Measurements from ENCODE around the gene FBXL17.

FBXL17 gene

DNA sequence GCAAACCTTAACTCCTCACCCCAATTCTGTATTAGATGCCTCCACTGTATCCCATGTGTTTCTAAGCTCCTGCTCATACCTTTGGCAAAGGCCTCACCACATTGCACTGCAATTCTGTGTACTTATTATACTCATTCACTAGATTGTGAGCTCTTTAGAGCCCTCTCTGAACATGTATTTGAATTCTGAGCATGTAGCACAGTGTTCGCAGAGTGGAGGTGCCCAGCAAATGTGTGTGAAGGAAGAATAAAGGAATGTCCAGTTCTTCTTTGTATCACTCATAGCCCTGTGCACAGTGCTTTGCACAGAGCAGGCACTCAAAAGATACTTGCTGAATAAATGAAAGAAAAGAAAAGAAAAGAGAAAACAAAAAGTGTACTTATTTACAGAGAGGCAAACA is 410.1 kb downstream of the FBXL17 start:
- peaks cover 7% of the 10 kb centered on the region for H3K4me1 ChIP-seq (ENCODE audit: insufficient read depth, low read length)
- H3K9me3 ChIP-seq (ENCODE audit: control insufficient read depth, insufficient read depth, low read length): no peaks in the 10 kb centered on the region
- no peak overlapping the region for H3K9ac ChIP-seq (ENCODE audit: low read depth, low read length)
- no peaks in the 10 kb centered on the region for H3K36me3 ChIP-seq (ENCODE audit: insufficient read depth, low read length)

DNA sequence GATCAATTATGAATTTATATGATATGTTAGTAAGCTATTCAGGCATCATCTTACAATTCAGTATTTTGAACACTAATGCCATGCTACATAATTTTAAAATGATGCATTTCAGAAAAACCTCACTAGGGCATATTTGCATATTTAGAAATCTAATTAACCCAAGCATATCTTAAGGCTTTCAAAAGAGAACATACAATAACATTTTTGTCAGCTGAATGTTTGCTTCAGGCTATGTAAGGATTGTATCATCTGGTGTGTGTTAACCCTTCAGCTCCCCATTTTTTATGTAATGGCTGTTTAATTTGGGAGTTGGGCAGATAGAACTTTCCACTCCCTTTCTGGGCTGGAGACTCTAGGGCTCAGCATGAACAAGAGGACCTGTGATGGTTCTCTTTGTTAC is 412.1 kb downstream of the FBXL17 start:
- Histone ChIP-seq H3K9ac (ENCODE audit: low read depth, low read length) (no peak overlapping the region), H3K36me3 (ENCODE audit: insufficient read depth, low read length) (no peaks in the 10 kb centered on the region), H3K4me1 (ENCODE audit: insufficient read depth, low read length) (peaks cover 6% of the 10 kb centered on the region), H3K9me3 (ENCODE audit: control insufficient read depth, insufficient read depth, low read length) (no peaks in the 10 kb centered on the region)

DNA sequence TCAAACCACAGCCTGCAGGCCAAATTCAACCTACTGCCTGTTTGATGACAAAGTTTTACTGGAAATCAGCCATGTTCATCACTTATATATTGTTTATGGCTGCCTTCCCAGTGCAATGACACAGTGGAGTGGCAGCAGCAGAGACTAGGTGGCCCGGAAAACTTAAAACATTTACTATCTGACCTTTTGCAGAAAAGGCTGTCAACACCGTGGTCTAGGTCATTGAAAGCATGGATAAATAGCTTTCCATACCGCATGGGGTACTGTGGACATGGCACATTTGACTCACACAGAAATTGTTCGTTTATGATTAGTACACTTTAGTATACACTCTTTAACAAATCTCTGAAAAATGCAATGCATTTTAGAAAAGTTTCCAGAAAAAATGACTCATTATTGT is 412.9 kb downstream of the FBXL17 start:
- Histone ChIP-seq H3K9ac (ENCODE audit: low read depth, low read length) (no peak overlapping the region), H3K9me3 (ENCODE audit: control insufficient read depth, insufficient read depth, low read length) (no peaks in the 10 kb centered on the region), H3K36me3 (ENCODE audit: insufficient read depth, low read length) (no peaks in the 10 kb centered on the region), H3K4me1 (ENCODE audit: insufficient read depth, low read length) (peaks cover 9% of the 10 kb centered on the region)

DNA sequence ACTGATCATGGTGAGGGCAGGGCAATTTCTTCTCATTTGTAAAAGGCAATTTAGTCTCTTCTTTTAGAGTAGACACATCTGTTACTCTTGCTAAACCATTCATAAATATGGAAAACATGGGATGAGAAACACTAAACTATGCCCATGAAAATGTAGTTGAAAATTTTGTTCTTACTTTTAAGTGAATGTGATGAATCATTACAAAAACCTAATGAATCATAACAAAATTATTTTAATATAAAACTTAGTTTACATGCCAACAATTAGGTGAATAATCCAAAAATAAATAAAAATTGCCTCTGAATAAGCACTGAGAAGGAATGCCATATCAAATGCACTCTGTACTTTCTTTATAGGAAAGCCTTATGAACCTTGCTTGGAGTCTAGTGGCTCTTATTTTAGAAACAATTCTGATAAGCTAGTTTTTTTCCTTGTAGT is 413.5 kb downstream of the FBXL17 start:
- no peak overlapping the region for H3K9ac ChIP-seq (ENCODE audit: low read depth, low read length)
- no peaks in the 10 kb centered on the region for H3K9me3 ChIP-seq (ENCODE audit: control insufficient read depth, insufficient read depth, low read length)
- H3K36me3 ChIP-seq (ENCODE audit: insufficient read depth, low read length): no peaks in the 10 kb centered on the region
- H3K4me1 ChIP-seq (ENCODE audit: insufficient read depth, low read length): peaks cover 9% of the 10 kb centered on the region

GRCh38 chr5:107966201-107966600 is 415.7 kb downstream of the FBXL17 start:
- Histone ChIP-seq H3K36me3 (ENCODE audit: insufficient read depth, low read length) (no peaks in the 10 kb centered on the region), H3K9me3 (ENCODE audit: control insufficient read depth, insufficient read depth, low read length) (no peaks in the 10 kb centered on the region), H3K9ac (ENCODE audit: low read depth, low read length) (no peak overlapping the region), H3K4me1 (ENCODE audit: insufficient read depth, low read length) (peaks cover 9% of the 10 kb centered on the region; the same call in 1 of the 2 replicates)

DNA sequence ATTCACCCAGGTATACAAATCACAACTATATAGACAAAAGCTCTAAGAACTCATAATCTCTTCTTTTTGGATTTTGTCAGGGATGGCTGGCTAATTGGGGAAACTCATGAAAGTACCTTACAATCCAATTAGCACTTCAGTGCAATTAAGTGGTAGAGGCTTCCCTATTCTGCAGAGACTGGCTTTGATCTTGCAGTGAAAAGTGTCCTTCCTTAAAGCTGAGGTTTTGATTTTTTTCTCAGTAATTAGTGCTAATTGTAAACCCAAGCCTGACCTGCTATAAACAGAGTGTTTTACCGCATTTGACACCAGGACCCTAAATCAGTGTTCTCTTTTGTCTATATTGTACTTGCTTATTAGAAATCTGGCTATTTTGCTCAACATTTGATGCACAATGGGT is 417.2 kb downstream of the FBXL17 start:
- Histone ChIP-seq H3K36me3 (ENCODE audit: insufficient read depth, low read length) (no peaks in the 10 kb centered on the region), H3K9ac (ENCODE audit: low read depth, low read length) (no peak overlapping the region), H3K9me3 (ENCODE audit: control insufficient read depth, insufficient read depth, low read length) (no peaks in the 10 kb centered on the region), H3K4me1 (ENCODE audit: insufficient read depth, low read length) (peaks cover 9% of the 10 kb centered on the region; the same call in 1 of the 2 replicates)

DNA sequence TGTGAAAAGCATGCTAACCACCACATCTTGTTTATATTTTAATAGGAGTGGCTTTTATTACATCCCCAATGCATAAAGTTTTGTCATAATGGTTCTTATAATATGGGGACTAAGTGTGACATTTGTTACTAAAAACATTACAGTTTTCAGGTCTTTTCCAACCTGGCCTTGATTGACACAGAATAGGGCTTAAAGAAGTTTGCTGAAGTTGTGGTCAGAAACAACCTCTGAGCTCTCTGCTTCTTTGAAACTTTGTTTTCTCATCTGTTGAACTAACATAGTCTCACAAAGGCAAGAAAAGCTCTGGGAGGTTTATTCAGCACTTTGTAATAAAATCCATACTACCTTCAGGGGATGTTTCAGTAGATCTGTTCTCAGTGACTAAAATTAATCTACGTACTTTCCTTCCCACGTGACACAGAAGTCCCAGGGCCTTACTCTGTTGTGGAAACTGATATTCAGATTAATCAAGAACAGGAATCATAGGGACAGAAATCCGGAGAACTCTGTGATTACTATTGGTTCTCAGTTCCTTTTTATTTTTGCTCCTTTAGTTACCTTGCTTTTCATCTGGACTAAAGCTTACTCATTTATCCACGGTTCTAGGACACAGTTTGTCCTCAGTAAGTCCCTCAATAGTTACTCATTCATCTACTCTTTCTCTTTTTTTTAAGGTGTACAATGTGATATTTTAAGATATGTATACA is 422.2 kb downstream of the FBXL17 start:
- Histone ChIP-seq H3K9ac (ENCODE audit: low read depth, low read length) (no peak overlapping the region), H3K4me1 (ENCODE audit: insufficient read depth, low read length) (peaks cover 3% of the 10 kb centered on the region; the same call in 1 of the 2 replicates), H3K36me3 (ENCODE audit: insufficient read depth, low read length) (no peaks in the 10 kb centered on the region), H3K9me3 (ENCODE audit: control insufficient read depth, insufficient read depth, low read length) (no peaks in the 10 kb centered on the region)

- no peak overlapping the region for H3K9ac ChIP-seq (ENCODE audit: low read depth, low read length)
- no peaks in the 10 kb centered on the region for H3K36me3 ChIP-seq (ENCODE audit: insufficient read depth, low read length)
- H3K4me1 ChIP-seq (ENCODE audit: insufficient read depth, low read length): no peaks in the 10 kb centered on the region
- H3K9me3 ChIP-seq (ENCODE audit: control insufficient read depth, insufficient read depth, low read length): no peaks in the 10 kb centered on the region
These were observed 423.0 kb downstream of the FBXL17 start for GRCh38 chr5:107958861-107959260.

- no peaks in the 10 kb centered on the region for H3K4me1 ChIP-seq (ENCODE audit: insufficient read depth, low read length)
- H3K36me3 ChIP-seq (ENCODE audit: insufficient read depth, low read length): no peaks in the 10 kb centered on the region
- no peak overlapping the region for H3K9ac ChIP-seq (ENCODE audit: low read depth, low read length)
- no peaks in the 10 kb centered on the region for H3K9me3 ChIP-seq (ENCODE audit: control insufficient read depth, insufficient read depth, low read length)
These were observed 423.5 kb downstream of the FBXL17 start for GRCh38 chr5:107958432-107958831.

- Histone ChIP-seq H3K9me3 (ENCODE audit: control insufficient read depth, insufficient read depth, low read length) (no peaks in the 10 kb centered on the region), H3K36me3 (ENCODE audit: insufficient read depth, low read length) (no peaks in the 10 kb centered on the region), H3K9ac (ENCODE audit: low read depth, low read length) (no peak overlapping the region), H3K4me1 (ENCODE audit: insufficient read depth, low read length) (no peaks in the 10 kb centered on the region)
These were observed 424.8 kb downstream of the FBXL17 start for GRCh38 chr5:107957051-107957450.

GRCh38 chr5:107955321-107955720 is 426.6 kb downstream of the FBXL17 start:
- H3K36me3 ChIP-seq (ENCODE audit: insufficient read depth, low read length): no peaks in the 10 kb centered on the region
- no peak overlapping the region for H3K9ac ChIP-seq (ENCODE audit: low read depth, low read length)
- H3K9me3 ChIP-seq (ENCODE audit: control insufficient read depth, insufficient read depth, low read length): no peaks in the 10 kb centered on the region
- H3K4me1 ChIP-seq (ENCODE audit: insufficient read depth, low read length): no peaks in the 10 kb centered on the region

DNA sequence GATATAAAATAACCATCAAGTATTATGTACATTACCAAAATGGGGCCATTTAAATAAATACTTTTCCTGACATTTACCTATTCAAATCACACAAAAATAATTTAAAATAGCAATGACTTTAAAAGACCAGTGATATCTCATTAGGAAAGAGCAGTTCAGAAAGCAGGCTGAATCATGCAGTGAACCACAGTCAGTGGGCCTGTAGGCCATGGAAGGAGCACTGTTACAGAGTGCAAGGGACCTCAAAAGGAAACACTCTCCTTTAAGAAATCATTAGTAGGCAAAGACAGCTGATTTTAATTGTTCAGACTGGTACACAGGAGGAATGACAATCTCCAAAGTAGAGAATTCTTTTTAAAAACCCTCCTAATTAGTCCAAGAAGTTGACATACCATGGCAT is 427.6 kb downstream of the FBXL17 start:
- Histone ChIP-seq H3K9ac (ENCODE audit: low read depth, low read length) (no peak overlapping the region), H3K9me3 (ENCODE audit: control insufficient read depth, insufficient read depth, low read length) (no peaks in the 10 kb centered on the region), H3K4me1 (ENCODE audit: insufficient read depth, low read length) (no peaks in the 10 kb centered on the region), H3K36me3 (ENCODE audit: insufficient read depth, low read length) (no peaks in the 10 kb centered on the region)

- Histone ChIP-seq H3K9ac (ENCODE audit: low read depth, low read length) (no peak overlapping the region), H3K36me3 (ENCODE audit: insufficient read depth, low read length) (no peaks in the 10 kb centered on the region), H3K4me1 (ENCODE audit: insufficient read depth, low read length) (no peaks in the 10 kb centered on the region)
These were observed 429.4 kb downstream of the FBXL17 start for GRCh38 chr5:107952450-107952849.

DNA sequence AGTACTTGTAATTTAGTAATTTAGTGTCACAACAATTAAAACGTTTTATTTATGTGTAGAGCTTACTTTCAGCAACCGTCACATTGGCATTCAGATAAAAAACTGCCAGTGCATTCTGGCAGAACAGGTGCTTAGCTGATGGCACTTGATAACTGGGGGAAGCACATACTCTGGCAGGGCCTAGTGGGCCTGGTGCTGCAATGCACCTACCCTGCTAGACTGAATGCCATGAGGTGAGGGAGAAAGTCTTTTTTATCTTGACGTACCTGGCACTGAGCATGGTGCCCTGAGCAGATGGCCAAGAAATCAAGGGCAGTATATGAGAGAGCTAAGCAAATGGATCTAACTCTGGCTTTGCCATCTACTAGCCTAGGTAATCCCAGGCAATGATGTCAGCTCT is 430.6 kb downstream of the FBXL17 start:
- Histone ChIP-seq H3K36me3 (ENCODE audit: insufficient read depth, low read length) (no peaks in the 10 kb centered on the region), H3K9me3 (ENCODE audit: control insufficient read depth, insufficient read depth, low read length) (no peaks in the 10 kb centered on the region), H3K4me1 (ENCODE audit: insufficient read depth, low read length) (no peaks in the 10 kb centered on the region), H3K9ac (ENCODE audit: low read depth, low read length) (no peak overlapping the region)

More at GRCh38 chr5:107952450-107952849, 429.4 kb downstream of the FBXL17 start:
- H3K9me3 ChIP-seq (ENCODE audit: control insufficient read depth, insufficient read depth, low read length): no peaks in the 10 kb centered on the region

DNA sequence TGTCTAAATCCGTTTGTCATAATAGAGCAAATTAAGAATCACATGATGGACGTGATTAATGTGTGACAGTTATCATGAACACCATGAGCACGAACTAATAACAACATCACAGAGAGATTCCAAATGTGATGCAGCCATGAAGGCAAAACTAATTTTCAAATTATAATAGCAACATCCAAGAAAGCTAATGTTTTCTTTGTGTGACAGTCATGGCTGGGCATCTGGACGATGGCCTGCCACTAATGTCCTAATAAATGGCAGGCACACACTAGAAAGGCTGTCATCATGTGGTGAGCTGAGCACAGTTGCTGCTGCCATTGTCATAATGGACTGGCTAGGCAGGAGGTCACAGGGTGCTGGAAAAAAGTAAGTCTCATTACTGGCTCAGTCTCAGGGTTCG is 431.1 kb downstream of the FBXL17 start:
- no peaks in the 10 kb centered on the region for H3K9me3 ChIP-seq (ENCODE audit: control insufficient read depth, insufficient read depth, low read length)
- no peak overlapping the region for H3K9ac ChIP-seq (ENCODE audit: low read depth, low read length)
- no peaks in the 10 kb centered on the region for H3K4me1 ChIP-seq (ENCODE audit: insufficient read depth, low read length)
- no peaks in the 10 kb centered on the region for H3K36me3 ChIP-seq (ENCODE audit: insufficient read depth, low read length)

Data from ES-I3 (cell line).